Measurements from ENCODE around the gene PLA2G4A. TPM values are rescaled to one million over a fixed set of nuclear protein-coding genes. Genes with fewer than 3 reads are reported as not detected.
A peak's percentile ranks its signal among the peaks of the same experiment; 100 is the strongest.

Gene PLA2G4A
- total and polyA plus RNA-seq, 2 donors (not counting 1 experiment from before 2014, with no cell fraction given): 0.15 TPM; not detected in 1

GRCh38 chr1:186829686-186830587 lies 1.2 kb downstream of the PLA2G4A start:
- H2AFZ ChIP-seq (ENCODE audit: insufficient read depth, low read depth, low read length, poor library complexity, severe bottlenecking): no peak overlapping the region
- ChIA-PET POLR2A (no interaction called here), CTCF (no interaction called here)
- no peak overlapping the region for H3K27ac ChIP-seq (ENCODE audit: low read length in 2 of 2)
- no peak overlapping the region for H3K4me2 ChIP-seq (replicated peaks; ENCODE audit: low read depth, low read length, poor library complexity, severe bottlenecking)
- intact Hi-C loops (cut with micrococcal nuclease): no loop called here
- peaks cover 0 to 5% (median 2%) of the 10 kb centered on the region in 4 experiments for H3K27me3 ChIP-seq (replicated peaks in 1 of 4; ENCODE audit: control extremely low read depth in 1 of 4, control insufficient read depth in 3 of 4, insufficient read depth in 4 of 4, low read length in 3 of 4)
- Mint-ChIP-seq H3K9me3 (ENCODE audit: insufficient read depth) (no peaks in the 10 kb centered on the region), H3K27ac (no peak overlapping the region), H3K27me3 (no peaks in the 10 kb centered on the region), H3K4me3 (peak overlapping the region; percentile 83), H3K4me1 (peaks cover 11% of the 10 kb centered on the region)
- TF ChIP-seq EZH2 (IDR thresholded peaks at IDR 0.05; ENCODE audit: borderline replicate concordance, insufficient read depth, low read depth, low read length, poor library complexity, severe bottlenecking): no peak
- TF ChIP-seq CTCF (IDR thresholded peaks at IDR 0.05): no peak
- no peak for ATAC-seq (ENCODE audit: low read depth)
- no peaks in the 10 kb centered on the region for H4K20me1 ChIP-seq (ENCODE audit: control insufficient read depth, insufficient read depth, low read length, poor library complexity, severe bottlenecking)
- H3K36me3 ChIP-seq (replicated peaks in 1 of 2; ENCODE audit: control extremely low read depth in 1 of 2, control insufficient read depth in 1 of 2, extremely low read depth in 1 of 2, insufficient read depth in 2 of 2, low read length in 1 of 2): no peaks in the 10 kb centered on the region
- H3K79me2 ChIP-seq (ENCODE audit: control insufficient read depth, insufficient read depth, low read length): no peaks in the 10 kb centered on the region
- DNase-seq: no peak
- peaks cover 6 to 9% of the 10 kb centered on the region in 2 donors for H3K4me1 ChIP-seq (ENCODE audit: control insufficient read depth in 2 of 2, insufficient read depth in 2 of 2, low read length in 2 of 2)
- H3K9ac ChIP-seq (ENCODE audit: low read length): no peak overlapping the region
- H3K9me3 ChIP-seq (ENCODE audit: control extremely low read depth in 1 of 3, control insufficient read depth in 2 of 3, insufficient read depth in 1 of 3, low read length in 2 of 3): no peaks in the 10 kb centered on the region
- H3K4me3 ChIP-seq (ENCODE audit: control extremely low read depth in 1 of 5, extremely low read depth in 1 of 5, insufficient read depth in 1 of 5, low read depth in 2 of 5, low read length in 4 of 5): peak overlapping the region in 1 of 5 experiments; percentile 95
- WGBS (ENCODE audit: insufficient coverage): 12% methylated on average over 5 of the region's 14 CpGs

- Mint-ChIP-seq H3K27ac (no peak overlapping the region), H3K4me1 (peaks cover 11% of the 10 kb centered on the region), H3K9me3 (ENCODE audit: insufficient read depth) (no peaks in the 10 kb centered on the region), H3K27me3 (no peaks in the 10 kb centered on the region), H3K4me3 (no peak overlapping the region)
- no CpG with 5 or more reads among the region's 2 CpGs for WGBS (ENCODE audit: insufficient coverage)
- TF ChIP-seq EZH2 (IDR thresholded peaks at IDR 0.05; ENCODE audit: borderline replicate concordance, insufficient read depth, low read depth, low read length, poor library complexity, severe bottlenecking): no peak
- intact Hi-C loops (cut with micrococcal nuclease): no loop called here
- no peak overlapping the region for H3K4me3 ChIP-seq (ENCODE audit: control extremely low read depth in 1 of 5, extremely low read depth in 1 of 5, insufficient read depth in 1 of 5, low read depth in 2 of 5, low read length in 4 of 5)
- POLR2A ChIA-PET: no interaction called here
- CTCF ChIA-PET: no interaction called here
- no peaks in the 10 kb centered on the region for H3K9me3 ChIP-seq (ENCODE audit: control extremely low read depth in 1 of 3, control insufficient read depth in 2 of 3, insufficient read depth in 1 of 3, low read length in 2 of 3)
- ATAC-seq (ENCODE audit: low read depth): no peak
- no peak for DNase-seq
- H4K20me1 ChIP-seq (ENCODE audit: control insufficient read depth, insufficient read depth, low read length, poor library complexity, severe bottlenecking): no peaks in the 10 kb centered on the region
- no peak overlapping the region for H3K9ac ChIP-seq (ENCODE audit: low read length)
- no peaks in the 10 kb centered on the region for H3K79me2 ChIP-seq (ENCODE audit: control insufficient read depth, insufficient read depth, low read length)
- H3K27ac ChIP-seq (ENCODE audit: low read length in 2 of 2): no peak overlapping the region
- no peaks in the 10 kb centered on the region for H3K36me3 ChIP-seq (replicated peaks in 1 of 2; ENCODE audit: control extremely low read depth in 1 of 2, control insufficient read depth in 1 of 2, extremely low read depth in 1 of 2, insufficient read depth in 2 of 2, low read length in 1 of 2)
- no peak overlapping the region for H3K4me2 ChIP-seq (replicated peaks; ENCODE audit: low read depth, low read length, poor library complexity, severe bottlenecking)
- H3K4me1 ChIP-seq (ENCODE audit: control insufficient read depth in 2 of 2, insufficient read depth in 2 of 2, low read length in 2 of 2): peaks cover 6 to 9% of the 10 kb centered on the region in 2 donors
- peaks cover 0 to 5% (median 2%) of the 10 kb centered on the region in 4 experiments for H3K27me3 ChIP-seq (replicated peaks in 1 of 4; ENCODE audit: control extremely low read depth in 1 of 4, control insufficient read depth in 3 of 4, insufficient read depth in 4 of 4, low read length in 3 of 4)
- no peak overlapping the region for H2AFZ ChIP-seq (ENCODE audit: insufficient read depth, low read depth, low read length, poor library complexity, severe bottlenecking)
Measured at GRCh38 chr1:186831168-186831567, 2.4 kb downstream of the PLA2G4A start.

Measured in B cell (primary cell).